ENCODE results near the gene FNDC10.

Gene FNDC10

DNA sequence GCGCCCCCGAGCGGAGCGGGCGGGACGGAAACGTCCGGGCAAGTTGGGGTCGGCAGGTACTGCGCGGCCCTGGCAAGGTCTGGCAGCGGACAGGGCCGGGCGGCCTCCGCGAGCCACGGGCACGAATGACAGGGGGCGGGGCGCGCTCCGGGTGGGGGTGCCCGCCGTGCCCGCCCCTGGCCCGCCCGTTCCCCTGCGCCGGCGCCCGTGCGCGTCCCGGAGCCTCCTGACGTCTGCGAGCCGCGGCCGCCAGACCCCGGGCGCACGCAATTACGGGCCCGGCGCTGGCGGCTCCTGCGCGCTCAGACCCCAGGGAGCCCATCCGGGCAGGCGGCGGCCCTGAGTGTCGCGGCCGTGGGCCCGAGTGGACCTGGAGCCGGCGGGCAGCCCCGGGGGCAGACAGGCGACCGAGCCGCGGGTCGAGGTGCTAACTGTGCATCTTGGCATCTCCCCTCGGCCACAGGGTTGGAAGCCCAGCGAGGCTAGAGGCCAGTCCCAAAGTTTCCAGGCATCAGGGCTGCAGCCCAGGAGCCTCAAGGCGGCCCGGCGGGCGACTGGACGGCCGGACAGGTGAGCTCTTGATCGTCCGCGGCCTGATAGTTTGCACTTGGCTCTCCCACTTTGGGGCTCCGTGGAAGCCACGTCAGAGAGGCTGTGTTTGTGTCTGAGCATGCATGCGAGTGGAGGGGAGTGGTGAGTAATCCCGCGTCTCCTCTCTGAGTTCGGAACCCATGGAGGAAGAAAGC is 16.3 kb upstream of the FNDC10 start:
- FAIRE-seq: no peak

DNA sequence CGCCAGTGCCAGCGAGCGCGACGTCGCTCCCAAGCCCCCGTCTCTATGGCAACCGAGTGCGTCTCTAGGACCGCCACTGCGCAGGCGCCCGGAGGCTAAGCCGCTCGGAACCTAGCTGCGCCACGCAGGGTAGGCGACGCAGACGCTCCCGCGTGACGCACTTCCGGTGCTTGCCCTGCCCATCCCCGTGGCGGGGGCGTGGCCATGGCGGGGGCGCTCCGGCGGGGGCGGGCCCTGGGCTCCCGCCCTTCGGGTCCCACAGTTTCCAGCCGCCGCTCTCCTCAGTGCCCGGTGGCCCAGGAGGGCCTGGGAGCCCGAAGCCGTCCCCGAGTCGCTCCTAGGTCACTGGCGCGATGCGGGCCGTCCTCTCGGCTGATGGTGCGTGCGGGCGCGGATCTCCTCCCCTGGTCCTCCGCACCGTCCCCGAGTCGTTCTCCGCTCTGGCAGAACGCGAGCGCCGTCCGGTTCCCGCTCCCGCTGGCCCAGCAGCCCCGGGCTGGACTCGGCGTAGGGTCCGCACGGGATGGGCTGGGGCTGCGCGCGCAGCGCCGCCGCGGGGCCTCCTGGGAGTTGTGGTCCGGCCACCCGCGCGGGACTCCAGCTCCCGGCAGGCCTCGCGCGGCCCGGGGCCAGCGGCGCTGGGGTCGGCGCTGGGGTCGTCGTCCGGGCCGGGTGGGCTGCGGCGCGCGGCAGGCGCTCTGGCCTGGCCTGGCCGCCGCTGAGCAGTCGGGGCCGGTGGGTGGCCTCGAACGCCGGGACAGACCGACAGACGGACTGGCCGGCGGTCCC is 15.5 kb upstream of the FNDC10 start, which contains the start of gene MIB2:
Gene MIB2, plus strand, starts transcription at position 245 of the 789 bp plus-strand sequence. CDS start 7,953 bp downstream, outside the sequence.
- FAIRE-seq: no peak

DNA sequence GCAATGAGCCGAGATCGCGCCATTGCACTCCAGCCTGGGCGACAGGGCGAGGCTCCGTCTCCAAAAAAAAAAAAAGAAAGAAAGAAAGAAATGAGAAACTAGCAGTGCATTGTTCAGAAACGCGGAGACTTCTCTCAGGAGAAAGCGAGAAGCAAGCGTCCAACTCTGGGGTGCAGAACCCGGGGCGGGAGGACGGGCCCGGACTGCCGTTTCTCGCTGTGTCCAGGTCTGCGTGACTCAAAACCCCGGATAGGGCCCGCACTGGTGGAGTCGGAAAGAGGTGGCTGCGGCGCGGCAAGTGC is 15.0 kb upstream of the FNDC10 start:
- FAIRE-seq: no peak

DNA sequence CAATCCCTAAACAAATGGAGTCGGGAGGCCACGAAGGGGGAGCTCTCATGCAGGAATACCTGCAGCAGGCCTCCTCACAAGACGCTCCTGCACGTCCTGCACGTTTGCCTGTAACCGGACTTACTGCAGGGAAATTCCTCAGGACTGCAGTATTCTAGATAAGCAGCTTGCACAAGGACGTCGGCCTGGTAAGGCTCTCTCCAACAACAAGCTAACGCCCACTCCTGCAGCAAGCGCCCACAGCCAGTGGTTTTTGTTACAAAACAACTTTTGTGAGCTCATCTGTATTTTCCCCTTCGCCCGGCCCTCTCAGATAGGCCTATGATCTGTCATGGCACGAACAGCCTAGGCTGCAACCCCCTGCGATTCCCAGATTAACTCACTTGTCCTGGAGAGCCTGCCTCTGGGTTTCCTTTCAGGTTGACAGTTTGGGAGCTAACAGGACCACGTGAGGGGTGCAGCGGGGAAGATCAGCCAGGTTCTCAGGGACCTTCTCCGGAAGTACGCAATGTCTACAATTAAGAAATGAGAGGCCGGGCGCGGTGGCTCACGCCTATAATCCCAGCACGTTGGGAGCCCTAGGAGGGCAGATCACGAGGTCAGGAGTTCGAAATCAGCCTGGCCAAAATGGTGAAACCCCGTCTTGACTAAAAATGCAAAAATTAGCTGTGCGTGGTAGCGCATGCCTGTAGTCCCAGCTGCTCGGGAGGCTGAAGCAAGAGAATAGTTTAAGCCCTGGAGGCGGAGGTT is 14.4 kb upstream of the FNDC10 start:
- FAIRE-seq: no peak

DNA sequence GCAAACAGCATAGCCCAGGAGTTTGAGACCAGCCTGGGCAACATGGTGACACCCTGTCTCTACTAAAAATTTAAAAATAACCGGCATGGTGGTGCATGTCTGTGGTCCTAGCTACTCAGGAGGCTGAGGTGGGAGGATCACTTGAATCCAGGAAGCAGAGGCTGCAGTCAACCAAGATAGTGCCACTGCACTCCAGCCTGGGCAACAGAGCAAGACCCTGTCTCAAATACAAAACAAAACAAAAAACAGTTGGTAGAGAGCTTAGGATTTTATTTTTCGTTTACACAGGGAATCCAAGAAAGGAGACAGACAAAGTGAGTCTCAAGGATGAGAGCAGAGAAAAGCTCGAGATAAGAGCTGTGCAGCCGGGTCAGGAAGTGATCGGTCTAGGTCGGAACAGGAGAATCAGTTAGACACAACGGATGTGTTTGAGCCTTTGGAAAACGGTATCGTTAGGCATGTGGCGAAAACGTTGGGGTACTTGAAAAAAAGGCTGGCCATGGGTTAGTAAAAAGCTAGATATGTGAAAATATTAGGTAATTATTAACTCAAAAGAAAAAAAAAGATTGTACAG is 13.7 kb upstream of the FNDC10 start:
- FAIRE-seq: no peak

DNA sequence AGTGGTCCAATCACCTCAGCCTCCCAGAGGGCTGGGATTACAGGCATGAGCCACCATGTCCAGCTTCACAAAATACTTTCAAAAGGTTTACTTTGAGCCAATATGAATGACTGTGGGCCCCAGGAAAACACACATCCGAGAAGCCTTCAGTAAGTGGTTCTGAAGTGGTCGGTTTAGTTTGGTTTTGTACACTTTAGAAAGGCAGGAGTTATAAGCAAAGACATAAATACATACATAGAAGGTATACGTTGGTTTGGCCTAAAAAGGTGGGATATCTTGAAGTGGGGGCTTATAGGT is 12.1 kb upstream of the FNDC10 start:
- no peak for FAIRE-seq

DNA sequence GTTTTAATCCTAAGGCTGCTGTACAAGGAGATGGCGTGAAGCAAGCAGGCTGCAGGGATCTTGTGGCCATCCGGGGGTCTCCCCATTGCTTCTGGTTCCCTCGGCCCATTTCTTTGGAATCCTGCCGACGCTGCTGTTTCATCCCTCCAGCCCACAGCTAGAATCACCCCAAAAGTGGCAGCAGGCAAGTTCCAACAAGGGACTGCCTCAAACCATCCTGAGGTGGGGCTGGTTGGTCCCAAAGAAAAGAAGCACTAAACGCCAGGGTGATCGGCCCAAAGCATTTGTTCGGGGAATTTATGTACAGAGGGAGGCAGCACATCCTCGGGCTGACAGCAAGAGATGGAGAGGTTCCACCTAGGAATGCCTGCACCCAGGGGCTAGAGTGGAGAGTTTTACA is 10.9 kb upstream of the FNDC10 start:
- no peak for FAIRE-seq

DNA sequence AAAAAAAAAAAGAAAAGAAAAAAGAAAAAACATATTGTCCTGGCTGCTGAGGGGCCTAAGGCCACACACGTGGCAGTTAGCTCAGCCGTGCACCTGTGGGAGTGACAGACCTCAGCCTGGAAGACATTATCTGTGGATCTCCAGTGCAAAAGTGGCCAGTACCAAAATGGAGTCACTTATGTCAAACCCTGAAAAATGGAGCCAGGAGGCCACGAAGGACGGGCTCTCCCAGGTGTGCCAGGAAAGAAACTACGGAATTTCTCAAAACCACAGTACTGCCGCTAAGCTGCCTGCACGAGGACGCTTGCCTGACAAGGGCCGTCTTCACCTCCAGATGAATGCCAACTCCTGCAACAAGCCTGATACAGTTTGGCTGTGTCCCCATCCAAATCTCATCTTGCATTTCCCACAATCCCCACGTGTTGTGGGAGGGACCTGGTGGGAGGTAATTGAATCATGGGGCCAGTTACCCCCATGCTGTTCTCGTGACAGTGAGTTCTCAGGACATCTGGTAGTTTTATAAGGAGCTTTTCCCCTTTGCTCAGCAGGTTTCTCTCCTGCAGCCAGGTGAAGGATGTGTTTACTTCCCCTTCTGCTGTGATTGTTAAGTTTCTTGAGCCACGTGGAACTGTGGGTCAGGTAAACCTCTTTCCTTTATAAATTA is 10.0 kb upstream of the FNDC10 start:
- no peak for FAIRE-seq

DNA sequence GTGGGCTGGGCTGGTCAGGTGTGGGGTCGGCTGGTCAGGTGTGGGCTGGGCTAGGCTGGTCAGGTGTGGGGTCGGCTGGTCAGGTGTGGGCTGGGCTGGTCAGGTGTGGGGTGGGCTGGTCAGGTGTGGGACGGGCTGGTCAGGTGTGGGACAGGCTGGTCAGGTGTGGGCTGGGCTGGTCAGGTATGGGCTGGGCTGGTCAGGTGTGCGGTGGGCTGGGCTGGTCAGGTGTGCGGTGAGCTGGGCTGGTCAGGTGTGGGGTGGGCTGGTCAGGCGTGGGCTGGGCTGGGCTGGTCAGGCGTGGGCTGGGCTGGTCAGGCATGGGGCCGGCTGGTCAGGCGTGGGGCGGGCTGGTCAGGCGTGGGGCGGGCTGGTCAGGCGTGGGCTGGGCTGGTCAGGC is 6.3 kb upstream of the FNDC10 start:
- FAIRE-seq: no peak

DNA sequence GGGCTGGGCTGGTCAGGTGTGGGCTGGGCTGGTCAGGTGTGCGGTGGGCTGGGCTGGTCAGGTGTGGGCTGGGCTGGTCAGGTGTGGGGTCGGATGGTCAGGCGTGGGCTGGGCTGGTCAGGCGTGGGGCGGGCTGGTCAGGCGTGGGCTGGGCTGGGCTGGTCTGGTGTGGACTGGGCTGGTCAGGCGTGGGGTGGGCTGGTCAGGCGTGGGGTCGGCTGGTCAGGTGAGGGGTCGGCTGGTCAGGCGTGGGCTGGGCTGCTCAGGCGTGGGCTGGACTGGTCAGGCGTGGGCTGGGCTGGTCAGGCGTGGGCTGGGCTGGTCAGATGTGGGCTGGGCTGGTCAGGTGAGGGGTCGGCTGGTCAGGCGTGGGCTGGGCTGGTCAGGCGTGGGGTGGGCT is 5.8 kb upstream of the FNDC10 start:
- no peak for FAIRE-seq

DNA sequence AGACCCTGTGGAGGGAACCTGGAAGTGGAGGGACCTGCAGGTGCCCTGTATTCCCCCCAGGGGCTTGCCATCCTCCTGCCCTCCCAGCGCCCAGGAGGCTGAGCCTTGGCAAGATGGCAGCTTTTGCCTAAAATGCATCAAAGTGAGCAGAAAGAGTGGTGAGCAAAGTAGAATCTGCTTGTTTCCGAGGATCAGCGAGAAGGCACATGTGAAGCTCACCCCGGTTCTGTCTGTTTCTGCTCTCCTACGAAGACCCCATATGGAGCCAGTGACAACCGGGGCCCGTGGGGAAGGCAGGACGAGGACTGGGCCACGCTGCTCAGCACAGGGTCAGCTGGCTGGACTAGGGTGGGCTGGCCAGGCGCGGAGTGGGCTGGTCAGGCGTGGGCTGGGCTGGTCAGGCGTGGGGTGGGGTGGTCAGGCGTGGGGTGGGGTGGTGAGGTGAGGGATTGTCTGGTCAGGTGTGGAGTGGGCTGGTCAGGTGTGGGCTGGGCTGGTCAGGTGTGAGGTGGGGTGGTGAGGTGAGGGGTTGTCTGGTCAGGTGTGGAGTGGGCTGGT is 5.2 kb upstream of the FNDC10 start:
- no peak for FAIRE-seq

DNA sequence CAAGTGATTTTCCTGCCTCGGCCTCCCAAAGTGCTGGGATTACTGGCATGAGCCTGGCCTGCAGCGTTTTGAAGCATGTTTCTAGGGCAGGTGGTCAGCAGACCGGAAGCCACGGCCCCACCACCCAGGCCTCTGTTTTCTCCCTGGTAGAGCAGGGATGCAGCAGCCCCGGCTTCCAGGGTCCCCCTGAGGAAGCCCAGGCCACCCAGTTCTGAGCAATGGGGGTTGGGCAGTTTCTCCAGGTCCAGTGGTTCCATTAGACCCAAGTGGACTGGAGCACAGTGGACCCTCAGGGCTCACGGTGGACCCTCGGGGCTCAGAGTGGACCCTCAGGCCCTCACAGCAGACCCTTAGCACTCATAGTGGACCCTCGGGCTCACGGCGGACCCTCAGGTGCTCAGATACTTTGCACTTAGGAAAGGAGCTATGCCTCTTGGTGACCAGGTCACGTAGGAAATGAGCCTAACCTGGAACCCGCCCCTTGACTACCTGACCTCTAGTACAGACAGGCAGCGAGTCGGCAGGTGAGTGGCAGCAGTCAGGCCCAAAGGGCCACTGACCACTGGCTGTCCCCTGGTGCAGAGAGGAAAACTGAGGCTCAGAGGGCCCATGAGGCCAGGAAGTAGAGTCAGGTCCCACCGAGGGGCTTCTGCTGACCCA is 4.6 kb upstream of the FNDC10 start:
- no peak for FAIRE-seq

DNA sequence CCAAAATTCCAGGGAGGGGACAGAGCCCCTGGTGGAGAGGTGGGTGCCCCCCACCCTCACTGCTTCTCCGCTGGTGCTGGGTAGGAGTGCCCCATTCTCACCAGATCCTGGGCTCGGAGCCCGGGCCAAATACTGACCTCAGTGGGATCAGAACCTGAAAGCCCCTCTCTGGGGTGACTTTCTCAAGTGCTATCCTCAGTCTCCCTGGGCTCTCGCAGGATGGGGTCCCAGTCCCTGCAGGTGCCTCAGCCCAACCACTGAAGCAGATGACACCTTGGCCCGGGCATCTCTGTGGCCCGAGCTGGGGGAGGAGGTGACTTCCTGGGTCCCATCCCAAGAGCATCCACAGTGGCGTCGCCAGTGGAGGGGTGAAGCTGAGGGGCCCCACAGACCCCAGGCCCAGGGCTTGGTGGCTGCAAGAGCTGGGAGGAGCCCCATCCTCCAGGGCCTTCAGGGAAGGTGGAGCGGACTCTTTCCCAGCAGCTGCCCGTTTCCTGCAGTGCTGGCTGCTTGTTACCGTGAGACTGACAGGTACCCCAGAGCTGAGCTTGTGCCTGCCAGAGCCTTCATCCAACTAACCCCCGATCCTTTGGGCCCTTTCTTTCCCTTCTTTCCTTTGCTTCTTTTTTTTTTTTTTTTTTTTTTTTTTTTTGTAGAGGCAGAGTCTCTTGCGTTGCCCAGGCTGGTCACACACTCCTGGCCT is 3.9 kb upstream of the FNDC10 start:
- no peak for FAIRE-seq

DNA sequence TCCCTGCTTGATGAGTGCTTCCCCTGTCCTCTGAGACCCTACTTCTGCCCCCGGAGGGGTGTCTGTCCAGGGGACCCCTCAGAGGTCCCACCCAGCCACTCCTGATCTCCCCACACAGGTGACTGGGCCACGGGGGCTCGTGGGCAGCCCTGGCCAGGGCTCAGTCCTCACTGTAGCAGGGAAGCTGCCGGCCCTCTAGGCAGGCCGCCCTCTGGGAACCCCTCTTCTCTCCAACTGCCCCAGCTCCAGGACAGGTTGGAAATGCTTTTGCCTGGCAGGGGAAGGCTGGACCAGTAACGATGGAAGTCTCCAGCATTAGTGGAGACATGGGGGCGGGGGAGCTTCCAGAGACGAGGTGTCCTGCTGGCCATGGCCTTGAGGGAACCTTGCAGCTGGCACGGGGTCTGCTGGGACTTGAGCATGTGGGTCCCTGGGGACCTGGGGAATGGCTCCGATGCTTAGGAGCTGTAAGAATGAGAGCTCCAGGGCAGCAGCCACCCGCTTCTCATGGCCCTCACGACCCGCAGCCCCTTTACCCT is 3.1 kb upstream of the FNDC10 start:
- FAIRE-seq: no peak

DNA sequence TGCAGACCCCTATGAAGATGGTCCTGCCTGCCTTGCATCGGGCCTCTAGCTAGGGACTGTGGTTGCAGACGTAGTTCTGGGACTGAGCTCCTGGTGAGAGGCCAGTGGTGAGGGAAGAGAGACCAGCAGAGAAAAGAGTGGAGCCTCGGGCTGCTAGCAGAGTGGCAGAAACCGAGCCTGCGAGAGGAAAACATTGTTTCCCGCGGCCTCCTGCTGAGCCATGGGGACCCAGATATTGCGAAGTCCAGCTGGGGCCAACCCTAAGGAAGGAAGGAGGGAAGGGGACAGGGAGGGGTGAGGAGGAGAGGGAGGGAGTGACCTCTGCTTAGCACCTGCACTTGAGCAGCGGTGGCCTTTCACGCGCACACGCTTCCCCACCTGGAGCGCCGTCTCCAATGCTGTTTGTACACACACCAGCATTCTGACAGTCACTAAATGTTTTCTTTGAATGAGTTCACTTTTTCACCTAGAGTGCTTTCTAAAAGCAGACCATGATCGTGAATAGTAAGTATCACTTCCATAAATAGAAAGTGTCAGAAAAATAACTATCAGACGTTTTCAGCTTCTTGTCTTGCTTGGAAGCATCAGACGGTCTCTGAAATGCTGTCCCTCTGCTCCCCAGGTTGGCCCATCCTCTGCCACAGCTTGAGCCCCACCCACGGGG is 2.5 kb upstream of the FNDC10 start:
- FAIRE-seq: no peak

DNA sequence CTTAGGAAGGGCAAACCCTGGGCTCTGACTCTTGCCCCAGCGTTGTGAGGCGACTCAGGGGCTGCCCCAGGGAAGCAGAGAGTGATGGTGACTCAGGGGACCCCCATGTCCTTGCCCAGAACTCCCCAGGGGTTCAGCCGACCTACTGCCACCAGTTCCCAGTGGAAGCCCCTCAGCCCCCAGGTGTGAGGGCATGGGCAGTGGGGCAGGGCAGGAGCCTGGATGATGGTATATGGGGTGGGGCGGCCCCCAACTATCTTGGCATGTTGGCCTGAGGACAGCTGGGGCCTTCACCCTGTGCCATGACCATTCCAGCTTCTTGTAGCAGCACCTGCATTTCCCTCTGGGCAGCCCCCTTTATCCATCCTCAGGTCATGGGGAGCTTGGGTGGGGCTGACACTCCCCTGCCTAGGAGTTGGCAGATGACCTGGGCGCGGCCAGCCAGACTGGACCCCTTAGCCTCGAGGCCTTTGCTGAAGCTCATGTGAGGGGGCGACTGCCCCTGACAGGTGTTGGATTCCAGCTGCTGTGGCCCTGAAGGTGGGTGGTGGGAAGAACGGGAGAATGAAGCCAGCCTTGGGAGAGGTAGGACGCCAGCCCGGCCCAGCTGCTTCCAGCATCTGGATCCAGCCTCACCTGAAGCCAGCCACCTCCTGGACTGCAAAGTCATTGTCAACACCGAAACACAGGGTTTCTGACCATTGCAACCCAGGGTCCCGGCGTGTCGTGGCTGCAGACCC is 1.8 kb upstream of the FNDC10 start:
- FAIRE-seq: no peak

DNA sequence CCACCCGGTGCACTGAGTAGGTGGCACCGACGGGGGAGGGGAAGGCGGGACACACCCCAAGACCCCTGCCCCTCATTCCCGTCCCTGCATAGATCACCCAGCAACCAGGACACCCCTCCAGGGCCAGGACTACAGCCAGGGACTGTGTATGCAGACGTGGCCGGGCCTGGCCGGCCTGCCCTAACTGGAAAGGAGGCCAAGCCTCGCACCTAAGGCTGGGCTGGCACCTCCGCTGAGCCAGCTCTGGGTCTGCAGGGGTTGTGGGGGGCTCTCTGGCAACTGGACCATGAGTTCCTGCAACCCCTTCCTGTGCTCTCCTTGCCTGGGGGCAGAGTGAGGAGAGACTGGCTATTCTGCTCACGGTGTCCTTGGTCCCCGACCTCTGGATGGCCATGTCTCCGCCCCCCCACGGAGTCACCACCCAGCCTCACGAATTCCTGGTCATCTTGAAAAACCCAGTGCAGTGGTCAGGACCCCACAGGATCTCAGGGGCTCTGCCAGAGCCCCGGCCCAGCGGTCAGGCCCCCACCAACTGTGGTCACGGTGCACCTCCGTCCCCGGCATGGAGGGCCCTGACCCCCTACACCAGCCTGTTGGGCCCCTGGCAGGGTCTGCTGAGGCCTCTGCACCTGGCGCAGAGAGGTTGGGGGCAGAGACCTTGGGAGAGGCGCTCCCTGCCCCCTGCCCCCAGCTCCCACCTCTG is 1.1 kb upstream of the FNDC10 start:
- FAIRE-seq: no peak

DNA sequence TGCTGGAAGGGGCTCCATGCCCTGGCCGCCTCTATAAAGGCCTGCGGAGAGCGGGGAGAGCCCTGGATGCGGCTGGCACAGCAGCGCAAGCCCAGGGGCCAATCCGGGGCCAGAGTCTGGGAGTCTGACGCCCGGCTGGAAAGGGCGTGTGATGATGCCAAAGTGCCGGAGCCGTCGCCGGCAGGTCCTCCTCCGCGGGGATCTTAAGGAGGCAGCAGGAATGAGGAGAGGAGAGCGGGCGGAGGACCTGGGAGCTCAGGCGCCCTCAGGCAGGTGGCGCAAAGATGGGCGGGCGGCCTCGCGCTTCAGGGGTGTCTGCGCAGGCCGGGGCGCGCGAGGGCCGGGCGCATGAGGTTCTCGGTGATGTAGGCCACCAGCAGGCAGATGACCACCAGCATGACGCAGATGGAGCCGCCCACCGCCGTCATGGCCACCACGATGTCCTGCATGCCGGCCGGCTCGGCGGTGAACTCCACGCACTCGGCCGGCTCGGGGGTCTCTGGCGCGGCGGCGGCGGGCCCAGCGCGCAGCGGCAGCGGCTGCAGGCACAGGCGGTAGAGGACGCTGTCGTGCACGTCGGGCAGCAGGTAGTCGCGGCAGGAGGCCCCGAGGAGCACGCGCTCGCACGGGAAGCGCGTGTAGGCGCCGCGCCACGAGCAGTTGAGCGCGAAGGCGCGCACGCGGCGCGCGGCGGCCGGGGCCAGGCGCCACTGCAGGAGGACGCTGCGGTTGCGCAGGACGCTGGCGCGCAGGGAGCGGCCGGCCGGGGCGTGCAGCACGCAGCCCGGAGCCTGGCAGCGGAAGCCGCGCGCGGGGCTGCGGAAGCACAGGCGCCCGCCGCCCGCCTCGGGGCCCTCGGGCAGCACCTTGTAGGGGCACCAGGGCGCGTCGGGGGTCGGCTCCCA is 653 bp downstream of the FNDC10 start:
- FAIRE-seq: no peak
